Endothelial cell of umbilical vein (primary cell): ENCODE data around the gene NAAA.

ENCODE experiments used
- EZH2 ChIP-seq: IDR thresholded peaks from 2 replicates; pipeline ENCODE4 v1.6.1; 2012; ENCODE audit warnings: borderline replicate concordance, low read depth, mild to moderate bottlenecking, moderate library complexity, low read length, inconsistent platforms; ENCODE audit not compliant: severe bottlenecking
- FOS ChIP-seq: IDR thresholded peaks from 2 replicates; pipeline ENCODE4 v1.6.1; 2011; ENCODE audit warnings: mild to moderate bottlenecking, low read length, moderate library complexity, borderline replicate concordance; ENCODE audit not compliant: insufficient read depth
- GATA2 ChIP-seq: IDR thresholded peaks from 2 replicates; pipeline ENCODE4 v1.7.0; 2011; ENCODE audit warnings: low read depth, mild to moderate bottlenecking, moderate library complexity, mixed read lengths, low read length; ENCODE audit not compliant: insufficient read length, insufficient read depth
- JUN ChIP-seq: IDR thresholded peaks from 2 replicates; pipeline ENCODE4 v1.6.1; 2011; ENCODE audit warnings: borderline replicate concordance, low read depth; ENCODE audit not compliant: insufficient read length, insufficient read depth
- MAX ChIP-seq: IDR thresholded peaks from 2 replicates; pipeline ENCODE4 v1.6.1; 2011; ENCODE audit not compliant: insufficient read depth, insufficient read length
- MYC ChIP-seq: IDR thresholded peaks from one replicate; pipeline ENCODE4 v1.6.1; 2011; ENCODE audit warnings: mild to moderate bottlenecking, low read depth, low read length
- POLR2A ChIP-seq: IDR thresholded peaks from 2 replicates; pipeline ENCODE4 v1.6.1; 2012; ENCODE audit warnings: low read depth, mild to moderate bottlenecking, control low read depth, low read length
- POLR2AphosphoS5 ChIP-seq: IDR thresholded peaks from 2 replicates; pipeline ENCODE4 v1.6.1; 2012; ENCODE audit warnings: low read depth, mild to moderate bottlenecking, control low read depth, low read length, moderate library complexity; ENCODE audit not compliant: insufficient read depth
- TF ChIP-seq, protein P1 (sequence below), 2 donors: IDR thresholded peaks; 1 replicate in 1 of 2; 2 replicates in 1 of 2; pipeline ENCODE4 v1.5.1; 2011; ENCODE audit warnings: low read length in 2 of 2, mild to moderate bottlenecking in 2 of 2, moderate library complexity in 2 of 2, control low read depth in 1 of 2, inconsistent platforms in 1 of 2, low read depth in 1 of 2; ENCODE audit not compliant: insufficient read depth in 1 of 2; ENCODE audit errors: extremely low read depth in 1 of 2

- TF ChIP-seq, protein P1, sequence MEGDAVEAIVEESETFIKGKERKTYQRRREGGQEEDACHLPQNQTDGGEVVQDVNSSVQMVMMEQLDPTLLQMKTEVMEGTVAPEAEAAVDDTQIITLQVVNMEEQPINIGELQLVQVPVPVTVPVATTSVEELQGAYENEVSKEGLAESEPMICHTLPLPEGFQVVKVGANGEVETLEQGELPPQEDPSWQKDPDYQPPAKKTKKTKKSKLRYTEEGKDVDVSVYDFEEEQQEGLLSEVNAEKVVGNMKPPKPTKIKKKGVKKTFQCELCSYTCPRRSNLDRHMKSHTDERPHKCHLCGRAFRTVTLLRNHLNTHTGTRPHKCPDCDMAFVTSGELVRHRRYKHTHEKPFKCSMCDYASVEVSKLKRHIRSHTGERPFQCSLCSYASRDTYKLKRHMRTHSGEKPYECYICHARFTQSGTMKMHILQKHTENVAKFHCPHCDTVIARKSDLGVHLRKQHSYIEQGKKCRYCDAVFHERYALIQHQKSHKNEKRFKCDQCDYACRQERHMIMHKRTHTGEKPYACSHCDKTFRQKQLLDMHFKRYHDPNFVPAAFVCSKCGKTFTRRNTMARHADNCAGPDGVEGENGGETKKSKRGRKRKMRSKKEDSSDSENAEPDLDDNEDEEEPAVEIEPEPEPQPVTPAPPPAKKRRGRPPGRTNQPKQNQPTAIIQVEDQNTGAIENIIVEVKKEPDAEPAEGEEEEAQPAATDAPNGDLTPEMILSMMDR (IDR thresholded peaks at IDR 0.05; ENCODE audit: extremely low read depth in 1 of 2, insufficient read depth in 1 of 2, low read depth in 1 of 2, low read length in 2 of 2): no peak
- no peak for TF ChIP-seq POLR2A
- no peak for TF ChIP-seq EZH2
- no peak for TF ChIP-seq JUN
- TF ChIP-seq POLR2AphosphoS5: no peak
- no peak for TF ChIP-seq MAX
- no peak for TF ChIP-seq MYC
- TF ChIP-seq FOS: no peak
- TF ChIP-seq GATA2: no peak
These were observed 16.4 kb downstream of the NAAA start for GRCh38 chr4:75924309-75924827.
